HepG2 (cell line): Measurements from ENCODE around the gene C14orf93. TPM values are rescaled to one million over a fixed set of nuclear protein-coding genes. Genes with fewer than 3 reads are reported as not detected.
A peak's percentile ranks its signal among the peaks of the same experiment; 100 is the strongest.

Experiments used
- CBFB ChIP-seq: sonication (generic); formaldehyde crosslinking; IDR thresholded peaks from 2 replicates; pipeline ENCODE4 v1.4.0; 2020; ENCODE audit warnings: missing genetic modification reagents
- DPF2 ChIP-seq: sonication (generic); formaldehyde crosslinking; IDR thresholded peaks from 2 replicates; pipeline ENCODE4 v1.4.0; 2020; ENCODE audit warnings: mild to moderate bottlenecking, low read depth, missing genetic modification reagents, borderline replicate concordance
- HNRNPK ChIP-seq: fragments of 200-400 bp; formaldehyde crosslinking; IDR thresholded peaks from 2 replicates; pipeline ENCODE4 v1.6.1; 2018; ENCODE audit warnings: low read length, low read depth, moderate library complexity, mild to moderate bottlenecking; ENCODE audit not compliant: poor library complexity, severe bottlenecking
- RBM39 ChIP-seq: fragments of 200-400 bp; formaldehyde crosslinking; IDR thresholded peaks from one replicate; pipeline ENCODE4 v1.6.1; 2018; ENCODE audit warnings: antibody characterized with exemption, mild to moderate bottlenecking, low read depth, low read length; ENCODE audit not compliant: poor library complexity, severe bottlenecking
- ZNF136 ChIP-seq: sonication (generic); formaldehyde crosslinking; IDR thresholded peaks from 2 replicates; pipeline ENCODE4 v1.8.1; 2022; ENCODE audit warnings: low read depth, mild to moderate bottlenecking, moderate library complexity, missing genetic modification reagents
- ZNF317 ChIP-seq: sonication (generic); formaldehyde crosslinking; IDR thresholded peaks from 2 replicates; pipeline ENCODE4 v1.5.0; 2020; ENCODE audit warnings: mild to moderate bottlenecking, missing genetic modification reagents
- ZNF350 ChIP-seq: sonication (generic); formaldehyde crosslinking; IDR thresholded peaks from 2 replicates; pipeline ENCODE4 v1.4.0; 2020; ENCODE audit warnings: mild to moderate bottlenecking, low read depth, missing genetic modification reagents, borderline replicate concordance
- ZNF614 ChIP-seq: IDR thresholded peaks from 2 replicates; pipeline ENCODE4 v1.6.1; 2018; ENCODE audit warnings: missing biosample characterization, missing genetic modification reagents, inconsistent platforms, borderline replicate concordance
- ZSCAN22 ChIP-seq: sonication (generic); formaldehyde crosslinking; IDR thresholded peaks from 2 replicates; pipeline ENCODE4 v1.4.0; 2020; ENCODE audit warnings: mild to moderate bottlenecking, missing genetic modification reagents
- ZSCAN31 ChIP-seq: sonication (generic); formaldehyde crosslinking; IDR thresholded peaks from 2 replicates; pipeline ENCODE4 v1.5.0; 2020; ENCODE audit warnings: low read depth, mild to moderate bottlenecking, missing genetic modification reagents
- polyA plus RNA-seq, 8 experiments: library from polyadenylated mRNA; depleted of rRNA in 3 of 8; stranded (reverse) in 7 of 8; unstranded in 1 of 8; fragments of >200 nt; fragmentation: Illumina TruSeq in 4 of 8; extraction: Trizol in 4 of 8; gene quantifications; 2 replicates each; pipeline versions ENCODE4 v1.2.1 to v1.2.3, GENCODE V29; 2011 to 2016; ENCODE audit warnings: low read depth in 4 of 8, missing spikeins in 1 of 8, mixed read lengths in 1 of 8; ENCODE audit not compliant: insufficient read depth in 1 of 8
- total RNA-seq, 5 experiments: library from RNA; depleted of rRNA; stranded (reverse); fragments of >200 nt; fragmentation: Illumina TruSeq; extraction: Trizol; gene quantifications; 2 replicates each; pipeline ENCODE4 v1.2.3, GENCODE V29; 2016; ENCODE audit warnings: low read depth in 1 of 5
- TF ChIP-seq, protein P1 (sequence below): IDR thresholded peaks from 2 replicates; pipeline ENCODE4 v1.6.1; 2018; ENCODE audit warnings: missing genetic modification reagents, mild to moderate bottlenecking, missing compliant biosample characterization
- TF ChIP-seq, protein P2 (sequence below): sonication (generic); formaldehyde crosslinking; IDR thresholded peaks from 2 replicates; pipeline ENCODE4 v1.4.0; 2020; ENCODE audit warnings: missing genetic modification reagents, borderline replicate concordance
- TF ChIP-seq, protein P3 (sequence below): sonication (generic); formaldehyde crosslinking; IDR thresholded peaks from 2 replicates; pipeline ENCODE4 v1.4.0; 2020; ENCODE audit warnings: missing genetic modification reagents; ENCODE audit errors: not compliant biosample characterization
- TF ChIP-seq, protein P4 (sequence below): IDR thresholded peaks from 2 replicates; pipeline ENCODE4 v1.4.0; 2020; ENCODE audit warnings: mild to moderate bottlenecking, missing genetic modification reagents
- TF ChIP-seq, protein P5 (sequence below), 2 experiments: sonication (generic) in 1 of 2; formaldehyde crosslinking in 1 of 2; IDR thresholded peaks; 2 replicates each; pipeline versions ENCODE4 v1.5.1 to v1.6.1; 2011 to 2020; ENCODE audit warnings: borderline replicate concordance in 1 of 2, low read depth in 1 of 2, low read length in 1 of 2, mild to moderate bottlenecking in 1 of 2, missing genetic modification reagents in 1 of 2, moderate library complexity in 1 of 2

Gene C14orf93
- total and polyA plus RNA-seq, 2 of the 13 experiments (the other 11 are each of a cell fraction or from before 2014, with no cell fraction given) = 11.4 to 22.5 TPM

DNA sequence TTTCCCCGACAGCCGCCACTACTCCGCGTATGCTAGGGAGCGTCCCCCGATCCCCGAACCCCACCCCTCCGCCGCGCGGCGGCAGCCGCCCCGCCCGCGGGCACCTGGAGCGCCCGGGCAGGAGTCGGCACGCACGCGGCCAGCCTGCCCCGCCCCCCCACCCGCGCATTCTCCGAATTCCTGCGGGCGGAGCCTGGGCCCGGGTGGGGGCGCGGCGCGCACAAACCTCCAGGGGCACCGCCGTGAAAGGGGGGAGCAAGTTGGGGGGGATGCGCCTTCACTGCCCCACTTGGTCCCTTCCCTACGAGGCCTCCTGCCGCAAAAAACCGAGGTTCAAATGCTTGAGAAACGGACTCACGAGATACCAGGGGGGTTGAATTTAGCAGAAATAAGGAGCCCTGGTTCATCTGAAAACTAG is 29.3 kb downstream of the C14orf93 start (continued):
- TF ChIP-seq, protein P1, sequence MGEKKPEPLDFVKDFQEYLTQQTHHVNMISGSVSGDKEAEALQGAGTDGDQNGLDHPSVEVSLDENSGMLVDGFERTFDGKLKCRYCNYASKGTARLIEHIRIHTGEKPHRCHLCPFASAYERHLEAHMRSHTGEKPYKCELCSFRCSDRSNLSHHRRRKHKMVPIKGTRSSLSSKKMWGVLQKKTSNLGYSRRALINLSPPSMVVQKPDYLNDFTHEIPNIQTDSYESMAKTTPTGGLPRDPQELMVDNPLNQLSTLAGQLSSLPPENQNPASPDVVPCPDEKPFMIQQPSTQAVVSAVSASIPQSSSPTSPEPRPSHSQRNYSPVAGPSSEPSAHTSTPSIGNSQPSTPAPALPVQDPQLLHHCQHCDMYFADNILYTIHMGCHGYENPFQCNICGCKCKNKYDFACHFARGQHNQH (CRISPR knock-in tag) = no peak; the same call in 1 of the 2 replicates
- TF ChIP-seq, protein P2, sequence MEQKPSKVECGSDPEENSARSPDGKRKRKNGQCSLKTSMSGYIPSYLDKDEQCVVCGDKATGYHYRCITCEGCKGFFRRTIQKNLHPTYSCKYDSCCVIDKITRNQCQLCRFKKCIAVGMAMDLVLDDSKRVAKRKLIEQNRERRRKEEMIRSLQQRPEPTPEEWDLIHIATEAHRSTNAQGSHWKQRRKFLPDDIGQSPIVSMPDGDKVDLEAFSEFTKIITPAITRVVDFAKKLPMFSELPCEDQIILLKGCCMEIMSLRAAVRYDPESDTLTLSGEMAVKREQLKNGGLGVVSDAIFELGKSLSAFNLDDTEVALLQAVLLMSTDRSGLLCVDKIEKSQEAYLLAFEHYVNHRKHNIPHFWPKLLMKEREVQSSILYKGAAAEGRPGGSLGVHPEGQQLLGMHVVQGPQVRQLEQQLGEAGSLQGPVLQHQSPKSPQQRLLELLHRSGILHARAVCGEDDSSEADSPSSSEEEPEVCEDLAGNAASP = no peak; the same call in 1 of the 2 replicates
- TF ChIP-seq, protein P3, sequence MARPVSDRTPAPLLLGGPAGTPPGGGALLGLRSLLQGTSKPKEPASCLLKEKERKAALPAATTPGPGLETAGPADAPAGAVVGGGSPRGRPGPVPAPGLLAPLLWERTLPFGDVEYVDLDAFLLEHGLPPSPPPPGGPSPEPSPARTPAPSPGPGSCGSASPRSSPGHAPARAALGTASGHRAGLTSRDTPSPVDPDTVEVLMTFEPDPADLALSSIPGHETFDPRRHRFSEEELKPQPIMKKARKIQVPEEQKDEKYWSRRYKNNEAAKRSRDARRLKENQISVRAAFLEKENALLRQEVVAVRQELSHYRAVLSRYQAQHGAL (CRISPR knock-in tag) = no peak
- TF ChIP-seq ZNF350 (CRISPR knock-in tag) (peak; percentile 74; the same call in 1 of the 2 replicates), ZSCAN22 (CRISPR knock-in tag) (no peak), ZNF614 (CRISPR knock-in tag) (0 out of 2 replicates have a peak, but pooled peaks have one; percentile 14), RBM39 (peak; percentile 97), ZNF317 (CRISPR knock-in tag) (no peak), CBFB (CRISPR knock-in tag) (0 out of 2 replicates have a peak, but pooled peaks have one; percentile 55), DPF2 (CRISPR knock-in tag) (peak; percentile 49; the same call in 1 of the 2 replicates), HNRNPK (peak; percentile 40), ZSCAN31 (CRISPR knock-in tag) (no peak), ZNF136 (CRISPR knock-in tag) (no peak; the same call in 1 of the 2 replicates)
- TF ChIP-seq, protein P4, sequence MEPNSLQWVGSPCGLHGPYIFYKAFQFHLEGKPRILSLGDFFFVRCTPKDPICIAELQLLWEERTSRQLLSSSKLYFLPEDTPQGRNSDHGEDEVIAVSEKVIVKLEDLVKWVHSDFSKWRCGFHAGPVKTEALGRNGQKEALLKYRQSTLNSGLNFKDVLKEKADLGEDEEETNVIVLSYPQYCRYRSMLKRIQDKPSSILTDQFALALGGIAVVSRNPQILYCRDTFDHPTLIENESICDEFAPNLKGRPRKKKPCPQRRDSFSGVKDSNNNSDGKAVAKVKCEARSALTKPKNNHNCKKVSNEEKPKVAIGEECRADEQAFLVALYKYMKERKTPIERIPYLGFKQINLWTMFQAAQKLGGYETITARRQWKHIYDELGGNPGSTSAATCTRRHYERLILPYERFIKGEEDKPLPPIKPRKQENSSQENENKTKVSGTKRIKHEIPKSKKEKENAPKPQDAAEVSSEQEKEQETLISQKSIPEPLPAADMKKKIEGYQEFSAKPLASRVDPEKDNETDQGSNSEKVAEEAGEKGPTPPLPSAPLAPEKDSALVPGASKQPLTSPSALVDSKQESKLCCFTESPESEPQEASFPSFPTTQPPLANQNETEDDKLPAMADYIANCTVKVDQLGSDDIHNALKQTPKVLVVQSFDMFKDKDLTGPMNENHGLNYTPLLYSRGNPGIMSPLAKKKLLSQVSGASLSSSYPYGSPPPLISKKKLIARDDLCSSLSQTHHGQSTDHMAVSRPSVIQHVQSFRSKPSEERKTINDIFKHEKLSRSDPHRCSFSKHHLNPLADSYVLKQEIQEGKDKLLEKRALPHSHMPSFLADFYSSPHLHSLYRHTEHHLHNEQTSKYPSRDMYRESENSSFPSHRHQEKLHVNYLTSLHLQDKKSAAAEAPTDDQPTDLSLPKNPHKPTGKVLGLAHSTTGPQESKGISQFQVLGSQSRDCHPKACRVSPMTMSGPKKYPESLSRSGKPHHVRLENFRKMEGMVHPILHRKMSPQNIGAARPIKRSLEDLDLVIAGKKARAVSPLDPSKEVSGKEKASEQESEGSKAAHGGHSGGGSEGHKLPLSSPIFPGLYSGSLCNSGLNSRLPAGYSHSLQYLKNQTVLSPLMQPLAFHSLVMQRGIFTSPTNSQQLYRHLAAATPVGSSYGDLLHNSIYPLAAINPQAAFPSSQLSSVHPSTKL (CRISPR knock-in tag) = peak; percentile 71
- TF ChIP-seq, protein P5, sequence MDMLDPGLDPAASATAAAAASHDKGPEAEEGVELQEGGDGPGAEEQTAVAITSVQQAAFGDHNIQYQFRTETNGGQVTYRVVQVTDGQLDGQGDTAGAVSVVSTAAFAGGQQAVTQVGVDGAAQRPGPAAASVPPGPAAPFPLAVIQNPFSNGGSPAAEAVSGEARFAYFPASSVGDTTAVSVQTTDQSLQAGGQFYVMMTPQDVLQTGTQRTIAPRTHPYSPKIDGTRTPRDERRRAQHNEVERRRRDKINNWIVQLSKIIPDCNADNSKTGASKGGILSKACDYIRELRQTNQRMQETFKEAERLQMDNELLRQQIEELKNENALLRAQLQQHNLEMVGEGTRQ (IDR thresholded peaks at IDR 0.05; ENCODE audit: low read depth, low read length) = 0 out of 2 replicates have a peak, but pooled peaks have one; percentile 2
- TF ChIP-seq, protein P5 (CRISPR knock-in tag; IDR thresholded peaks at IDR 0.05; ENCODE audit: borderline replicate concordance) = no peak
